H1 (cell line): ENCODE data around the gene WNT7A. TPM values are rescaled to one million over a fixed set of nuclear protein-coding genes. Genes with fewer than 3 reads are reported as not detected.

Experiments
- CTCF ChIA-PET: fragments of 300-600 bp; sonication (Branson Sonifier 250); formaldehyde crosslinking; loops from one replicate; lab custom pipeline; 2021; ENCODE audit not compliant: partially characterized antibody; lab: Charles Lee
- POLR2A ChIA-PET: fragments of 300-600 bp; sonication (Branson Sonifier 250); formaldehyde crosslinking; loops from one replicate; lab custom pipeline; 2021; ENCODE audit warnings: inconsistent platforms; ENCODE audit not compliant: partially characterized antibody; lab: Charles Lee
- DNase-seq, 2 experiments: peaks; one replicate each; pipeline versions ENCODE4 v3.0.0 to v3.0.0-alpha.2; 2010 to 2022; ENCODE audit warnings: low spot score in 2 of 2, low read depth in 1 of 2, mixed read lengths in 1 of 2
- FAIRE-seq: peaks from 2 replicates; lab custom pipeline; 2011; peaks lifted over from hg19 to GRCh38; lab: Jason Lieb, UNC
- H2AFZ ChIP-seq: 2 replicates; pipeline ENCODE4 v1.8.1; 2012; ENCODE audit warnings: low read length, inconsistent platforms
- H2AK5ac ChIP-seq: 2 replicates; pipeline ENCODE4 v1.6.1; 2013; ENCODE audit warnings: low read depth, low read length
- H2BK120ac ChIP-seq: replicated peaks from 2 replicates; pipeline ENCODE3; 2013; ENCODE audit warnings: low read depth, low read length, inconsistent platforms
- H2BK12ac ChIP-seq: 2 replicates; pipeline ENCODE4 v1.6.1; 2013; ENCODE audit warnings: low read depth, low read length
- H2BK15ac ChIP-seq: 2 replicates; pipeline ENCODE4 v1.6.1; 2013; ENCODE audit warnings: low read length
- H2BK20ac ChIP-seq: 2 replicates; pipeline ENCODE4 v1.6.1; 2013; ENCODE audit warnings: low read length
- H2BK5ac ChIP-seq: 2 replicates; pipeline ENCODE4 v1.6.1; 2013; ENCODE audit warnings: low read depth, low read length
- H3K14ac ChIP-seq: 2 replicates; pipeline ENCODE4 v1.6.1; 2013; ENCODE audit warnings: inconsistent platforms; ENCODE audit not compliant: insufficient read length
- H3K18ac ChIP-seq: 2 replicates; pipeline ENCODE4 v1.6.1; 2013; ENCODE audit warnings: low read length; ENCODE audit errors: extremely low read depth
- H3K23ac ChIP-seq: 2 replicates; pipeline ENCODE4 v1.6.1; 2013; ENCODE audit warnings: inconsistent platforms; ENCODE audit not compliant: insufficient read length
- H3K23me2 ChIP-seq: 2 replicates; pipeline ENCODE4 v1.6.1; 2013; ENCODE audit warnings: low read depth, low read length
- H3K27ac ChIP-seq: 2 replicates; pipeline ENCODE4 v1.6.1; 2011; ENCODE audit warnings: low read depth, low read length, inconsistent platforms
- H3K27me3 ChIP-seq, 4 experiments: replicated peaks in 1 of 4; 1 replicate in 1 of 4; 2 replicates in 3 of 4; pipeline versions ENCODE4 v1.6.1 to v1.8.1; 2011 to 2013; ENCODE audit warnings: low read length in 3 of 4, mild to moderate bottlenecking in 3 of 4, inconsistent platforms in 2 of 4, mixed read lengths in 2 of 4, moderate library complexity in 1 of 4; ENCODE audit not compliant: control insufficient read depth in 3 of 4, insufficient read depth in 3 of 4; ENCODE audit errors: extremely low read depth in 1 of 4
- H3K36me3 ChIP-seq, 4 experiments: 2 replicates each; pipeline versions ENCODE4 v1.6.1 to v1.8.1; 2011 to 2013; ENCODE audit warnings: mild to moderate bottlenecking in 4 of 4, low read length in 3 of 4, moderate library complexity in 2 of 4, control low read depth in 1 of 4, inconsistent platforms in 1 of 4; ENCODE audit not compliant: insufficient read depth in 4 of 4, control insufficient read depth in 2 of 4
- H3K4ac ChIP-seq: replicated peaks from 2 replicates; pipeline ENCODE3; 2013; ENCODE audit warnings: low read length, low read depth, mixed read lengths, inconsistent platforms; ENCODE audit not compliant: insufficient read length
- H3K4me1 ChIP-seq, 4 experiments: replicated peaks in 1 of 4; 1 replicate in 1 of 4; 2 replicates in 3 of 4; pipeline versions ENCODE4 v1.6.1 to v1.8.1; 2011 to 2013; ENCODE audit warnings: low read length in 3 of 4, inconsistent platforms in 2 of 4, mixed read lengths in 1 of 4; ENCODE audit not compliant: insufficient read depth in 4 of 4, control insufficient read depth in 3 of 4
- H3K4me2 ChIP-seq, 2 experiments: 2 replicates each; pipeline versions ENCODE4 v1.6.1 to v1.8.1; 2011 to 2013; ENCODE audit warnings: low read depth in 2 of 2, low read length in 2 of 2, control low read depth in 1 of 2, inconsistent platforms in 1 of 2, mild to moderate bottlenecking in 1 of 2; ENCODE audit not compliant: insufficient read depth in 1 of 2
- H3K4me3 ChIP-seq, 4 experiments: fragments of 200-600, 300-600 bp in 1 of 4; sonication (generic), shearing (Covaris generic), sonication (Bioruptor Twin) in 1 of 4; 2 replicates each; pipeline versions ENCODE4 v1.5.1 to v1.8.1; 2011 to 2016; ENCODE audit warnings: low read length in 4 of 4, low read depth in 3 of 4, control low read depth in 2 of 4, inconsistent platforms in 2 of 4, mild to moderate bottlenecking in 2 of 4, mixed read lengths in 1 of 4, moderate library complexity in 1 of 4; ENCODE audit not compliant: insufficient read depth in 2 of 4; ENCODE audit errors: extremely low read depth in 1 of 4
- H3K56ac ChIP-seq: replicated peaks from 2 replicates; pipeline ENCODE3; 2013; ENCODE audit warnings: low read depth, mild to moderate bottlenecking, mixed read lengths, low read length, inconsistent platforms; ENCODE audit not compliant: insufficient read length
- H3K79me1 ChIP-seq: 2 replicates; pipeline ENCODE4 v1.6.1; 2013; ENCODE audit warnings: low read depth, low read length, control low read depth
- H3K79me2 ChIP-seq, 2 experiments: 2 replicates each; pipeline versions ENCODE4 v1.6.1 to v1.8.1; 2012 to 2013; ENCODE audit warnings: low read length in 2 of 2, mild to moderate bottlenecking in 2 of 2, inconsistent platforms in 1 of 2; ENCODE audit not compliant: insufficient read depth in 2 of 2, control insufficient read depth in 1 of 2
- H3K9ac ChIP-seq, 4 experiments: replicated peaks in 1 of 4; 1 replicate in 1 of 4; 2 replicates in 3 of 4; pipeline versions ENCODE4 v1.6.1 to v1.8.1; 2011 to 2013; ENCODE audit warnings: low read depth in 3 of 4, low read length in 3 of 4, control low read depth in 2 of 4, mild to moderate bottlenecking in 2 of 4, moderate library complexity in 2 of 4, inconsistent platforms in 1 of 4; ENCODE audit errors: extremely low read depth in 1 of 4
- H3K9me3 ChIP-seq, 2 experiments: 2 replicates each; pipeline versions ENCODE4 v1.6.1 to v1.8.1; 2012 to 2013; ENCODE audit warnings: mild to moderate bottlenecking in 2 of 2, moderate library complexity in 2 of 2, control low read depth in 1 of 2, inconsistent platforms in 1 of 2, low read depth in 1 of 2, low read length in 1 of 2, mixed read lengths in 1 of 2; ENCODE audit not compliant: insufficient read depth in 2 of 2
- H4K20me1 ChIP-seq, 2 experiments: replicated peaks in 1 of 2; 2 replicates each; pipeline versions ENCODE3 to v1.8.1; 2011 to 2013; ENCODE audit warnings: inconsistent platforms in 2 of 2, low read length in 2 of 2, mild to moderate bottlenecking in 1 of 2; ENCODE audit not compliant: insufficient read depth in 2 of 2, control insufficient read depth in 1 of 2
- H4K5ac ChIP-seq: 2 replicates; pipeline ENCODE4 v1.6.1; 2013; ENCODE audit warnings: low read length, low read depth, mixed read lengths, inconsistent platforms; ENCODE audit not compliant: insufficient read length
- H4K8ac ChIP-seq: 2 replicates; pipeline ENCODE4 v1.8.0; 2013; ENCODE audit warnings: mild to moderate bottlenecking, moderate library complexity, low read length, inconsistent platforms; ENCODE audit not compliant: insufficient read depth; ENCODE audit errors: extremely low read depth
- H4K91ac ChIP-seq: replicated peaks from 2 replicates; pipeline ENCODE3; 2013; ENCODE audit warnings: low read length, mixed read lengths, inconsistent platforms; ENCODE audit not compliant: insufficient read length
- JUN ChIP-seq: IDR thresholded peaks from 2 replicates; pipeline ENCODE4 v1.6.1; 2011; ENCODE audit warnings: low read depth, mild to moderate bottlenecking, improper control_type of control experiment, low read length
- SIN3A ChIP-seq, 2 experiments: IDR thresholded peaks in 1 of 2; conservative IDR thresholded peaks in 1 of 2; 2 replicates each; pipeline ENCODE4 v1.6.1; 2011 to 2012; ENCODE audit warnings: low read length in 2 of 2, improper control_type of control experiment in 1 of 2, low read depth in 1 of 2, mild to moderate bottlenecking in 1 of 2
- SIRT6 ChIP-seq: IDR thresholded peaks from one replicate; pipeline ENCODE4 v1.7.1; 2012; ENCODE audit warnings: low read length, inconsistent platforms
- SP4 ChIP-seq: IDR thresholded peaks from 2 replicates; pipeline ENCODE4 v1.6.1; 2012; ENCODE audit warnings: low read length, inconsistent platforms
- WGBS, 2 experiments: shearing (Covaris generic) in 1 of 2; methylation state at CpG; one replicate each; pipeline versions ENCODE4 v1.1.6 to v1.1.7; 2013 to 2015; ENCODE audit warnings: low lambda C conversion rate in 2 of 2, mixed read lengths in 2 of 2, inconsistent platforms in 1 of 2, low coverage in 1 of 2, missing lambda C conversion rate in 1 of 2; ENCODE audit not compliant: insufficient replicate concordance in 2 of 2, insufficient coverage in 1 of 2, insufficient read length in 1 of 2; ENCODE audit errors: extremely low coverage in 1 of 2, missing lambda C conversion rate in 1 of 2; 5-methylcytosine and 5-hydroxymethylcytosine counted together
- polyA plus RNA-seq, 7 experiments: library from polyadenylated mRNA; depleted of rRNA in 3 of 7; stranded (reverse) in 5 of 7; unstranded in 2 of 7; fragments of >200 nt in 5 of 7; fragments of 200-250 nt in 2 of 7; gene quantifications; 1 replicate in 5 of 7; 2 replicates in 1 of 7; 4 replicates in 1 of 7; pipeline versions ENCODE4 v1.2.1 to v1.2.3, GENCODE V29; 2011 to 2013; ENCODE audit warnings: missing spikeins in 2 of 7, mixed read lengths in 2 of 7
- total RNA-seq: library from RNA; stranded (reverse); fragmentation: NEBNext Ultra II Directional; extraction: Animal tissue kit (Norgen Biotek cat#: 25700); gene quantifications from 2 replicates; pipeline ENCODE4 v1.2.1, GENCODE V29; 2021

Gene WNT7A
- total and polyA plus RNA-seq, 2 of the 8 experiments (the other 6 are each of a cell fraction or from before 2014, with no cell fraction given) = 0.02 TPM; not detected in 1

DNA sequence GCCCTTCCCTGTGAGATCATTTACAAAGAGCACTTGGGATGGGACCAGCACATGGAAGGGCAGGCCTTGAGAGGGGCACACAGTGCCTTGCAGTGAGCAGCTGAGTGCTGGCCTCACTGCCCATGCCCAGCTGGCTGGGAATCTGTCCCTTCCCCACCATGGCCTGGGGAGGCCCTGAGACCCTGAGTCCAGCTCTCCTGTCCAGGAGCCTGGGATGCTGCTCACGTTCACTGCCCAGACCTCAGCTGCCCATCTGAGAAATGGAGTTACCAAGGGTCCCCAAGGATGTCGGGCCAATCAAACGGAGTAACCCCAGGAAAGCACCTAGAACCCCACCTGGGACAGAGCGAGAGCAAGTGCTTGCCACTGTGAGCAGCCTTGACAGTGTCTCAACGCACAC, 35.6 kb downstream of the WNT7A start:
- Histone ChIP-seq H3K4me1 (peaks cover 0 to 6% (median 0%) of the 10 kb centered on the region in 4 experiments; a peak in 1 of 7 replicates), H3K4me3 (no peak overlapping the region), H3K23me2 (peaks cover 2% of the 10 kb centered on the region; the same call in 1 of the 2 replicates), H2AFZ (no peak overlapping the region), H2AK5ac (no peak overlapping the region), H3K9me3 (no peaks in the 10 kb centered on the region), H3K4me2 (no peak overlapping the region), H3K79me1 (no peaks in the 10 kb centered on the region), H3K27me3 (no peaks in the 10 kb centered on the region), H4K8ac (no peak overlapping the region), H3K9ac (no peak overlapping the region), H4K20me1 (no peaks in the 10 kb centered on the region), H3K56ac (no peak overlapping the region), H3K4ac (no peak overlapping the region), H2BK20ac (no peak overlapping the region), H2BK5ac (no peak overlapping the region), H3K27ac (no peak overlapping the region), H4K5ac (no peak overlapping the region), H2BK12ac (no peak overlapping the region), H3K36me3 (no peaks in the 10 kb centered on the region), H2BK15ac (no peak overlapping the region), H3K23ac (no peak overlapping the region), H4K91ac (no peak overlapping the region), H2BK120ac (no peak overlapping the region), H3K79me2 (no peaks in the 10 kb centered on the region), H3K14ac (no peak overlapping the region), H3K18ac (no peak overlapping the region)
- ChIA-PET CTCF (interaction anchor here (1.1 to 1.3 kb wide), 4 partner anchors 10 to 187 kb away, joined by 3 to 7 read pairs (median 4); no protein-coding TSS in a partner anchor), POLR2A (no interaction called here)
- 91% methylated on average over 5 of the region's 5 CpGs; no CpG with 5 or more reads in 1 of the 2 experiments for WGBS, 2 experiments
- TF ChIP-seq SP4 (no peak), JUN (no peak), SIRT6 (no peak), SIN3A (conservative IDR thresholded peaks at IDR 0.05 in 1 of 2, IDR thresholded peaks at IDR 0.05 in 1 of 2; ENCODE audit: low read depth in 1 of 2, low read length in 2 of 2) (no peak)
- no peak for FAIRE-seq
- no peak for DNase-seq
